Epithelial cell of prostate (primary cell): ENCODE results near the gene SIT1.
"Not testable (repeated sequence)": the region's sequence is repeated elsewhere in the genome, so short reads cannot be mapped to it uniquely, and the experiment has no call there.

ENCODE experiments used
- DNase-seq: peaks from one replicate; pipeline ENCODE4 v3.0.0-alpha.2; 2011; ENCODE audit warnings: low read depth, low spot score
- H3K27ac ChIP-seq: fragments of 450-650 bp; 2 replicates; pipeline ENCODE4 v1.5.1; 2017; ENCODE audit warnings: mild to moderate bottlenecking

Gene SIT1

DNA sequence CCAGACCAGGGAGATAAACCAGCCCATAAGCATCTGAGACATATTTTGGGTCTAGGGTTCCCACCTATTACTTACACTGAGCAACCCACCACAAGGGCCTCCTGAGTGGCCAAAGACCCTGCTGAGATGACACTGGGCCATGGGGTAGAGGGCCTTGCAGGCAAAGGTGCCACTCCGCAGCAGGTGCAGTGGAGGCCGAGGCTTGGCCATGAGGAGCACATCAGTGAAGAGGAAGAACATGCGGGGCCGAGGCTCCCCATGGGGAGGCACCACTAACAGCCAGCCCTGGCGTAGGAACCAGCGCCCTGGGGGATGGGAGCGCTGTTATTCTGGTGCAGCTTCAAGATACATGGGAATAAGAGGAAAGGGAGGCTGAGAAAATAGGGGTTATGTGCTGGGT is 11.7 kb upstream of the SIT1 start:
- no peak for DNase-seq
- no peak overlapping the region for H3K27ac ChIP-seq

DNA sequence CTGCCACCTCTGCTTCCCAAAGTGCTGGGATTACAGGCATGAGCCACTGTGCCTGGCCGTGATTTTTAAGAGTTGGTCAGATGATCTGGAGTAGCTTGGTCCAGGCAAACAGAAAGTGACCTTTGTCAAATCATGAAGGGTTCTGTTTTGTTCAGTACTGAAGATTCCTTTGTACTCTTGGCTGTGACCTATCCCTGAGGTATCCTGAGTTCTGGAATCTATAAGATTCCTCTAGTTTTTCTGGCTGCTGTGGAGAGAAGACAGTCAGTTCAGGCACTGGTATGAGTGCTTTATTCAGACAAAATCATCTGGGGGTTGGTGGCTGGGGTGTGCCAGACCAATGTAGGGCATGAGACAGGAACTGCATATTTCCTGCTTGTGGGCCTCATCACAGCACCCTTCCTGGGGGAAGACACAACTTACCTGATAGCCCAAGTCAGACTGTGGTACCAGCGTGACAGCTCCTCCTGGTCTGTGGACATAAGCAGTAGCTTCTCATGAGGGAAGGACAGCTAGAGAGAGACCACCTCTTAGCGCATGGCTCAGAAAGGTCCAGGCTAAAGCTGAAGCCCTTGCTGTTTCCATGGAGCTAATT is 11.1 kb upstream of the SIT1 start:
- no peak for DNase-seq
- H3K27ac ChIP-seq, result no peak overlapping the region

DNA sequence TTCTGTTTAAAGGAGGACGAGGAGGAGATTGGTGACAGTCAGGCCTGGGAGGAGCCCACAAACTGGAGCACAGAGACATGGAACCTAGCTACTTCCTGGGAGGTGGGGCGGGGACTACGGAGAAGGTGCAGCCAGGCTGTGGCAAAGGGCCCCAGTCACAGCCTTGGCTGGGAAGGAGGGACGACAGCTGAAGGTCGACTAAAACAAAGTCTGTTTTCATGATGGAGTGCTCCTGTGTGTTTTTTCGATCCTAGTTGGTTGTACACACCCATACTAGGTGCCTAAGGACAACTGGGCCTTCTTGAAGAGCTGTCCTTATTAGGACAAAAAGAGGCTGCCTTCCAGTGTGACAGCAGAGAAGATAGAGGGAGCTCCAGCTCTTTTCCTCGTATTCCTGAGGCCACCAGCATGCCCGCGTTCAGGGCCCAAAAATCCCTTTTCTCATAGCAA is 10.3 kb upstream of the SIT1 start:
- no peak for DNase-seq
- H3K27ac ChIP-seq, result no peak overlapping the region

DNA sequence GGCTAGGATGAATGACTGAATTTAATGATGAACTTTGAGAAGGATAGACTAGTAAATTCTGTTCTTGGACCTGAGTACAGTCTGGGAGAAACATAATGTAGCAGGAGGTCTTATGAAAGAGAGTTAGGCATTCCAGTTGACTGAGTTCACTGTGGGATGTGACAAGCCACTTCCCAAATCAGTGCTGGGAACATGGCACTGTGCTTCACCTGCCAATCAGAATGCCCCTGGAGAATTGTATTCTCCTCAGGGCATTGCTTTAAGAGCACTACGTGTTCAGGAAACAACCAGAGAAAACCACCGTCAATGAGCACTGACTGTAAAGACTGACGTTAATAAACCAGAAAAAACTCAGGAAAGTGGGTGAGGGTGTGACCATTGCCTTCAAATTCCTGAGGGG is 8.6 kb upstream of the SIT1 start:
- H3K27ac ChIP-seq, result peak overlapping the region; percentile 86
- DNase-seq, result no peak

DNA sequence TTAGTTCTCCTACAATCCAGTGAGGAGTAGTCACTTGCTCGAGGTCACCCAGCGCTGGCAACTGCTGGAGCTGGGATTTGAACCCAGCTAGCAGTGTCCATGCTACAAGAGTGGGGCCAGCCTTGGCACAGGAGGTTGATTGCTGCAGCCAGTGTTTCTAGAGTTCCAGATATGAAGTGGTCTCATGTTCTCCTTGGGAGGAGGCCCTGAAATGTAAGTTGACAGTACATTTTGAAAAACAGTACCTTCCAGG is 8.2 kb upstream of the SIT1 start:
- peak overlapping the region; percentile 86 for H3K27ac ChIP-seq
- no peak for DNase-seq

DNA sequence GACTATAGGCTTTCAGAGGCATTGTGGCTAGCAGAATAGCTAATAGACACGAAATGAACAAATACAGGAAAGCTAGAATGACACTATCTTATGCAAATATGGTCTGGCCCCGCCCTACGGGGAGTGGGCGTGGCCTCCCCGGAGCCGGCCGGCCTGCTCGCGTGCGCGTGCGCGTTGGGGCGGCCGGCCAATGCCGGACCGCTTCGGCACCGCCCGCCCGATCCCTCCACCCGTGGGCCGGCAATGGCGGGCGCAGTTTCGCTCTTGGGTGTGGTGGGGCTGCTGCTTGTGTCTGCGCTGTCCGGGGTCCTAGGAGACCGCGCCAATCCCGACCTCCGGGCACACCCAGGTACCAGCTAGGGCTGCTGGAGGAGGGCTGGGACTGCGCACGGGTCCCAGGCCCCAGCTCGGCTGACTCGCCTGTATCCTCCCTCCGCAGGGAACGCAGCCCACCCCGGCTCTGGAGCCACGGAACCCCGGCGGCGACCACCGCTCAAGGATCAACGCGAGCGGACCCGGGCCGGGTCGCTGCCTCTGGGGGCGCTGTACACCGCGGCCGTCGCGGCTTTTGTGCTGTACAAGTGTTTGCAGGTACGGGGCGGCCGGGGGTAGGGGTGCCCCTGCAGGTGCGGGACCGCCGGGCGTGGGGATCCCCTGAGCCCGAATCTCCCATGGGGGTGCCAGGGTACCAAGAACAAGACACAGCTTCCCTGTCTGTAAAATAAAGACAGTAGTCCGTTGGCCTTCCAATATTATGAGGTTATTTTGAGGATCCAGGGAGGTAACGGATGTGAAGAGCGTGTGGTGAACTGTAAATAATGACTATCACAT is 7.6 kb upstream of the SIT1 start, which contains the start of gene CCDC107:
Gene CCDC107 (plus strand): TSS at position 156 of the 831 bp plus-strand sequence. CDS start 88 bp downstream, at position 244.
- H3K27ac ChIP-seq, result peak within 1 kb of the TSS; percentile 86
- DNase-seq, result no peak

DNA sequence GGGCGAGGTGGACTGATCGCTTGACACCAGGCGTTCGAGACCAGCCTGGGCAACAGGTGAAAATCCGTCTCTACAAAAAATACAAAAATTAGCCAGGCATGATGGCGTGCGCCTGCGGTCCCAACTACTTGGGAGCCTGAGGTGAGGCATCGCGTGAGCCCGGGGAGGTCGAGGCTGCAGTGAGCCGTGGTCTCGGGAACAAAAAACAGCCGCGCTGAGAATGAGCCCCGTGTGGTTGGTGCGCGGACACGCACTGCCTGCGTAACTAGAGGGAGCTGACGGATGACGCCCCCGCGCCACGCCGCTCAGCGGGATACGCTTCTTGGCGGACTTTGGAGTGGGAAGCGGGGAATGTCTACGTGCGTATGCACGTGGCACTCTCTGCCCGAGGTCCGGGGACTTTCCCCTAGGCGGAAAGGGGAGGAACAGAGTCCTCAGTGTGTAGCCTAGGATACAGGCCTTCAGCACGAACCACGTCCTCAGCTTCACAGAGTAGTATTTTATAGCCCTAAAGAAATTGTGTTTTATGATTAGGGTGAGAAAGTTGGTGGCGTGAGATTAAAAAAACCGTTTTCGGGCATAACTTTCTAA is 6.9 kb upstream of the SIT1 start, which contains the start of gene RMRP:
Gene RMRP (minus strand): TSS at position 474 of the 591 bp plus-strand sequence.
- H3K27ac ChIP-seq, result peak within 1 kb of the TSS; percentile 86
- peak; percentile 97 for DNase-seq

DNA sequence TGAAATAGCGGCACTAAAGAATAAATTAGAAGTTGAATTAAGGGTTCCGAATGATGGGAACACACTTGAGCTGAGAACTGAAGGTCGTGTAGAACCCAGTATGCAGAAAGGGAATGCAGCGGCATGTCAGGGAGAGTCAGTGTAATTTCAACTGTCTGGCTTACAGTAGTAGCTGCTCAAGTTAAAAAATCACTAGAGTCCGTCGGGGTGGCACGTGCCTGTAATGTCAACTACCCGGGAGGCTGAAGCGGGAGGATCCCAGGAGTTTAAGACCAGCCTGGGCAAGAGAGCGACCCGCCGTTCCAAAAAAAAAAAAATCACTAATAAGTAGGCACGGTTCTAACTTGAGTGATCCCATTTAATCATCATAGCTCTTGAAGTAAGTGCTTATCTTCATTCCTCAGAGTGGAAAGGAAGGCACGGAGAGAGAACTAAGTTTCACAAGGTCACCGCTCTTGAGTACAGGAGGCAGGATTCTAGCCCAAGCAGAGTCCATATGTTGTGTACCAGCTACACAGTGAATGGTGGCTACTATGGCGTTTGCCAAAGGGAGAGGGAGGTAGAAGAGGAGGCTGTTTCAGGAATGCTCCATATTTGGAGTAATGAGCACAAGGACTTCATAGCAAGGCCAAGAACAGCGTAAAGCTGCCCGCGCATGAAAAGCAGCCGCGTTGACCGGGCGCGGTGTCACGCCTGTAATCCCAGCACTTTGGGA is 6.3 kb upstream of the SIT1 start:
- H3K27ac ChIP-seq, result no peak overlapping the region
- no peak for DNase-seq

DNA sequence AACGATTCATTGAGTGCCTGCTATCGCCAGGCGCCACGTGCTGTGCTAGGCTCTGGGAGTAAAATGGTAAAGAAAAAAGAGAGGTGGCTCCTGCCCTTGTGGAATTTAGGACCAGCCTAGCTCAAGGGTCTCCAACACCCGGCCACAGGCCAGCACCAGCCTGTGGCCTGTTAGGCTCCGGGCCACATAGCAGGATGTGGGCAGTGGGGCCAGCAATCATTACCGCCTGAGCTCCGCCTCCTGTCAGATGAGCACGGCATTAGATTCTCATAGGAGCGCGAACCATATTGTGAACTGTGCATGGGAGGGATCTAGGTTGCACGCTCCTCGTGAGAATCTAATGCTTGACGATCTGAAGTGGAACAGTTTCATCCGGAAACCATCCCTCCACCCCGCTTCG is 5.6 kb upstream of the SIT1 start:
- no peak for DNase-seq

DNA sequence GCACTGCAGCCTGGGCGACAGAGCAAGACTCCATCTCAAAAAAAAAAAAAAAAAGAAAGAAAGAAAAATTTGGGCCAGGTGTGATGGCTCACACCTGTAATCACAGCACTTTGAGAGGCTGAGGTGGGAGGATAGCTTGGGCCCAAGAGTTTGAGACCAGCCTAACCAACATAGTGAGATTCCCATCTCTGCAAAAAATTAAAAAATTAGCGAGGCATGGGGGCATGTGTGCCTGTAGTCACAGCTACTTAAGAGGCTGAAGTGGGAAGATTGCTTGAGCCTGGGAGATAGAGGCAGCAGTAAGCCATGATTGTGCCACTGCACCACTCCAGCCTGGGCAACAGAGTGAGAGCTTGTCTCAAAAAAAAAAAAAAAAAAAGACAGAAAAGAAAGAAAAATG is 2.9 kb upstream of the SIT1 start:
- H3K27ac ChIP-seq, result no peak overlapping the region
- DNase-seq, result no peak

More for the DNA sequence above, 5.6 kb upstream of the SIT1 start:
- H3K27ac ChIP-seq, result no peak overlapping the region

DNA sequence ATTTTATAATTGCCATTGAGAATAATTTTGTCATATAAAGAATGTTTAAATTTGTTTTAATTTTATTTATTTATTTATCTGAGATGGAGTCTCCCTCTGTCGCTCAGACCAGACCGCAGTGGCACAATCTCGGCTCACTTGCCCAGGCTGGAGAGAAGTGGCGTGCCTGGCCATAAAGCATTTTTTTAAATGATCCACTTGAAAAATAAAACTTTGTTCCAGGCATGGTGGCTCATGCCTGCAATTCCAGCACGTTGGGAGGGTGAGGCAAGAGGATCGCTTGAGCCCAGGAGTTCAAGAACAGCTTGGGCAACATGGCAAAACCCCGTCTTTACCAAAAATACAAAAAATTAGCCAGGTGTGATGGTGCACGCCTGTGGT is 2.1 kb upstream of the SIT1 start:
- no peak overlapping the region for H3K27ac ChIP-seq
- no peak for DNase-seq

DNA sequence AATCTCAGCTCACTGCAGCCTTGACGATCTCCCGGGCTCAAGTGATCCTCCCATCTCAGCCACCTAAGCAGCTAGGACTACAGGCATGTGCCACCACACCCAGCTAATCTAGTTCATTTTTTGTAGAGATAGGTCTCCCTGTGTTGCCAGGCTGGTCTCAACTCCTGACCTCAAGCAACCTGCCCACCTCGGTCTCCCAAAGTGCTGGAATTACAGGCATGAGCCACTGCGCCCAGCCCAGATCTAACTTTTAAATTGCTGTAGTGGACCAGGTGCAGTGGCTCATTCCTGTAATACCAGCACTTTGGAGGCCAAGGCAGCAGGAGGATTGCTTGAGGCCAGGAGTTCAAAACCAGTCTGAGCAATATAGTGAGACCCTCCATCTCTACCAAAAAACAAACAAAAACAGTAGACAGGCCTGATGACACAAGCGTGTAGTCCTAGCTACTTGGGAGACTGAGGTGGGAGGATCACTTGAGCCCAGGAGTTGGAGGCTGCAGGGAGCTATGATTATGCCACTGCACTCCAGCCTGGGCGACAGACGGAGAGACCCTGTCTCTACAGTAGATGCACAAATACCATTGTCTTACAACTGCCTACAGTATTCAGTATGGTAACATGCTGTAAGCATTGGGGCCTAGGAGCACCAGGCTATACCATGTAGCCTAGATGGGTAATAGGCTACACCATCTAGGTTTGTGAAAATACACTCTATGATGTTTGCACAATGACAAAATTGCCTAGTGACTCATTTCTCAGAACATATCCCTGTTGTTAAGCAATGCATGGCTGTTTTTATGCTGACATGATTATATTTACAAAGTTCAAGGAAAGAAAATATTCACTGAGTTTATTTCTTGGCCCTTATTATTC is 1.5 kb upstream of the SIT1 start:
- no peak overlapping the region for H3K27ac ChIP-seq
- DNase-seq, result no peak

DNA sequence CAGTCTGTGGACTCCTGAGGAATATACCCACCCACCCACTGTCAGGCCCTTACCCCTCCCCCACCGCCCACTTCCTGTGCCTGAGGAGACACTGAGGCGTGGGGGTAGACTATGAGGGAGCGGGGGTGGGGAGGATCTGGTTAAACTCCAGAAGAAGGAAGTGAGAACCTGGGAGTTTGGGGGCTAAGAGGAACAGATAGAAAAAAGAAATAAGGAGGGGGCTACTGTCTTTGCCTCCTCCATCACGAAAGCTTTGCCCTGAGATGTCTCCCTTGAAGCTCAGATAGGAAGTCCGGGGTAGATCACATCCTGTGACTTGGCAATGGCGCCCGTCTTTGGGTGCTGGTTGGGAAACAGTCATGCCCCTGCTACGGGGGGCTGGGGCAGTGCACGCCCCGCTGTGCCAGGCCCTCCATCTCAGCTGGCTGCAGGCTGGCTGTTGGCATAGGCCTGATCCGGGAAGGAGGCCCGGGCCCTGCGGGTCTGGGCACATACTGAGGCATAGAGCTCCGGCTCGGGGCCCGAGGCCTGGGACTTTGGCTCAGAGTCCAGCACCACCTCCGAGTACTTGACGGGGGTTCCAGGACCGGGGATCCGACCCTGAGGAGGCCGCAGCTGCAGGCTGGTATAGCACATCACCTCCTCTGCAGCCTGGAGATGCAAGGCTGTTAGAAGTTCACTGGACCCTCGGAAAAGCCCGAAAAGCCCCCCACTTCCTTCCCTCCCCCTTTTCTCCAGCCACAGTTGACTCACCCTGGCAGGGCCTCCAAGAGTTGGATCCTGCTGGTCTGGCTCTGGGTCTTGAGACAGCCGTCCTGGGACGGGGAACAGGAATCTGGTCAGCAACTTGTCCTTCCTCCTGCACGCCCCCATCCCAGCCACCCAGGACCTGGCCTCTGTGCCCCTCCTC is 1.0 kb downstream of the SIT1 start:
- no peak overlapping the region for H3K27ac ChIP-seq
- no peak for DNase-seq

DNA sequence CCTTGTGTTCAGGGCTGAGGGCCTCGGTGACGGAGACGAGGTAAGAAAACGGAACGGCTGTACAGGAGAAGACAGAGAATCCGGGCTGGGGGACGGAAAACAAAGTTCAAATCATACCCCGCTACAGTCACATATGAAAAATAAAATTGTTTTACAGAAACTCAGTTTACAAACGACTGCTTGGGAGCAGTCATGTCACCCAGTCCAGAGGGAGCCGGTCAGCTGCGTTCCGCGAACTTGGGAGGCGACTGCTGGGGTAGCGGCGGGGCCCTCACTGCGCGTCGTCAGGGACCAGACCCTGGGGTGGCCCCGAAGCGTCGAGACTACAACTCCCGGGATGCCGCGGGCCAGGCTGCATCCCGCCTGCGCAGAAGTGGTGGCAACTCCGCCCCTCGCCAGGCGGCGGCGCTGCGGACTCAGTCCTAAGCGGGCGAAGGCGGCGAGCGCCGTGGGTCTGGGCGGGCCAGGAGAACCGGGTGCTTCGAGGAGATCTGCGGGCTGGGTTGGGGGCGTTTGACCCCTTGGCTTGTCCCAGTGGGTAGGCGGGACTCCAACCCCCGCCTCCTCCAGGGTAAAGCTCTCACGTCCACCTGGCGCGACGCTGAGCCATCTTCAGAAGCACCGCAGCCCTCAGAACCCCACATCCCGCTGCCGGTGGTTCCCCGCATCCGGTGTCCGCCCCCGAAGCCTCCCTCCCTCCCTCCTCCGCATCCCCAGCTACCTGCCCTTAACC is 4.0 kb downstream of the SIT1 start:
- peak overlapping the region; percentile 74 for H3K27ac ChIP-seq
- DNase-seq, result no peak

DNA sequence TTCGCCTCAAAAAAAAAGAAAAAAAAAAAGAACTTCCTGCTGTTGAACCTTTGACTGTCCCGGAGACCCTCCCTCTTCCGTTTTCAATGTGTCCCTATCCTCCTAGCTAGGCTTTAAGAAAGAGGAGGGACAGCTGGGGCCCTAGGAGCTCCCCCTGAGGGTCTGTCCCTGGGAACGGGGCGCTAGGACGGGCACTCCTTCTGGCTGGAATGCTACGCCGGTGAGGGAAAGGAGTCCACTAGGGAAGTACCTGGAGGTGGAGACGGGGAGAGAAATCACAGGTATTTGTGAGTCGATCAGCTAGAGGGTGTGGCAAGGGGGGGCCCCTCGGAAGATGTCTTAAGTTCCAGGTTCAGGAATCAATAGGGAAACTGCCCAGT is 4.6 kb downstream of the SIT1 start:
- H3K27ac ChIP-seq, result peak overlapping the region; percentile 74
- DNase-seq, result no peak

DNA sequence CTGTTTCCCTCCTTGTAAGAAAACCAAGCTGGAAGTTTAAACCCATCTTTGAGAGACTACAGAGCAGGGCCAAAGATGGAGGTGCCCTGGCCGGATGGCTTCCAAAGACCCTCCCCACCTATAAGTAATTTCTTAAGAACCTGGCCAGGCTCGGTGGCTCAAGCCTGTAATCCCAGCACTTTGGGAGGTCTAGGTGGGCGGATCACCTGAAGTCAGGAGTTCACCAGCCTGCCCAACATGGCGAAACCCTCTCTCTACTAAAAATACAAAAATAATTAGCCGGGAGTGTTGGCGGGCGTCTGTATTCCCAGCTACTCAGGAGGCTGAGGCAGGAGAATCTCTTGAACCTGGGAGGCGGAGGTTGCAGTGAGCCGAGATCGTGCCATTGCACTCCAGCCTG is 5.0 kb downstream of the SIT1 start:
- not testable (repeated sequence) for DNase-seq
- H3K27ac ChIP-seq, result peak overlapping the region; percentile 74

DNA sequence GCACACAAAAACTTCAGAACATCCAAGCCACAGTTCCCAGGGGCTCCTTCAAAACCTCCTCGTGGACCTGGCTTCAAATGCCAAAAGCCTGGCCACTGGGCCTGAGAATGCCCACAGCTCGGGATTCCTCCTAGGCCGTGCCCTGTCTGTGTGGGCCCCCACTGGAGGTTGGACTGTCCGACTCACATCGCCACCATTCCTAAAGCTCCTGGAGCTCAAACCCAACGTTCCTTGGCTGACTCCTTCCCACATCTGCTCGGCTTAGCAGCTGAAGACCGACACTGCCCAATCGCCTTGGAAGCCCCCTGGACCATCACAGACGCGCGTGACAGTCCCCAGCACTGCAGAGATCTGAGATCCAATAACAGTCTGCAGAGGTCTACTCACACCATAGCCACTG is 7.7 kb downstream of the SIT1 start:
- no peak for DNase-seq
- H3K27ac ChIP-seq, result no peak overlapping the region

DNA sequence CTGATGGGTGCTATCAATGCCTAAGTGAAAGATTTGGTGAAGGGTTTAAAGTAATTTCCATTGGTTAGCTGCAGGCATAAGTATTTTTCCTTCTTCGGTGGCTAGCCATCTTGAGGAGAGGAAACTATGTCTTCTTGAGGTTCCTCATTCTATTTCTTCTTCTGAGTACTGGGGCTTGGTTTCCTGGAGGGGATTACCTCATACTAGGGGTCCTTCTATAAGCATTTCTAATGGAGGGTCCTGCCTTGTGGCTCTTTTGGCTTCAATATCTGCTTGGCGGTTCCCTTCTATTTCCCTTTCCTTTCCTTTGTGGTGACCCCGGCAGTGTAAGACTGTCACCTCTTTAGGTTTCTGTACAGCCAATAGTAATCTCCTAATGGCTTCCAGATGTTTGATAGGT is 9.3 kb downstream of the SIT1 start:
- H3K27ac ChIP-seq, DNase-seq: not testable (repeated sequence)
